Body of pancreas (tissue), 4 donors: ENCODE data around the gene AOX1.

Source experiments
- POLR2A ChIP-seq, 3 donors: fragments of 450-650 bp; IDR thresholded peaks; one replicate each; pipeline ENCODE4 v1.6.1; 2016; ENCODE audit warnings: antibody characterized with exemption in 3 of 3, mild to moderate bottlenecking in 2 of 3
- TF ChIP-seq, protein P1 (sequence below), 7 experiments: fragments of 450-650 bp in 4 of 7; fragments of 200-600 bp in 3 of 7; sonication (generic) in 3 of 7; IDR thresholded peaks; one replicate each; pipeline ENCODE4 v1.5.1; 2016 to 2019; ENCODE audit warnings: antibody characterized with exemption in 7 of 7

DNA sequence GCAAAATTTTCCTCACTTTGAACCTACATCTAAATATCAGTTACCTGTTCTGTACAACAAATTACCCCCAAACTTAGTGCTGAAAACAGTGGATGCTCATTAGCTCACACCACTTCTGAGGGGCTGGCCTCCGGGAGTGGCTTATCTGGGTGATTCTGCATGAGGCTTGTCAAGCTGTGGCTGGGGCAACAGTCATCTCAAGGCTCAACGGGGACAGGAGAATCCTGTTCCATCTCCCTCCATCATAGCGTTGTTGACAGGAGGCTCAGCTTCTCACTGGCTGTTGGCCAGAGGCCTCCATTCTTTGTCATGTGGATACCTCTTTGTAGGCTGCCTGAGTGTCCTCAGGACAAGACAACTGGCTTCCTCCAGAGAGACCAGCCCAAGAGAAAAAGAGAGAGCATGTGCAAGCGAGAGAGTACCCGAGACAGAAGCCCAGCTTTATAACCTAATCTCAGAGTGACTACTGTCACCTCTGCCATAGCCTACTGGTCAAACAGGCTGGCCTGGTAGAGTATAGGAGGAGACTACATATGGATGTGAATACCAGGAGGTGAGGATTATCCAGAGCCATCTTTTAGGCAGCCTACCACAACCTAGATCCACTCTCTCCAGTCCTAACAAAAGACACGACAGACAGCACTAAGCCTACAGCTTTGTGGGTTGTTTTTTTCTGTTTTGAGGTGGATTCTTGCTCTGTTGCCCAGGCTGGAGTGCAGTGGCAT lies 79.1 kb downstream of the AOX1 start:
- TF ChIP-seq, protein P1, sequence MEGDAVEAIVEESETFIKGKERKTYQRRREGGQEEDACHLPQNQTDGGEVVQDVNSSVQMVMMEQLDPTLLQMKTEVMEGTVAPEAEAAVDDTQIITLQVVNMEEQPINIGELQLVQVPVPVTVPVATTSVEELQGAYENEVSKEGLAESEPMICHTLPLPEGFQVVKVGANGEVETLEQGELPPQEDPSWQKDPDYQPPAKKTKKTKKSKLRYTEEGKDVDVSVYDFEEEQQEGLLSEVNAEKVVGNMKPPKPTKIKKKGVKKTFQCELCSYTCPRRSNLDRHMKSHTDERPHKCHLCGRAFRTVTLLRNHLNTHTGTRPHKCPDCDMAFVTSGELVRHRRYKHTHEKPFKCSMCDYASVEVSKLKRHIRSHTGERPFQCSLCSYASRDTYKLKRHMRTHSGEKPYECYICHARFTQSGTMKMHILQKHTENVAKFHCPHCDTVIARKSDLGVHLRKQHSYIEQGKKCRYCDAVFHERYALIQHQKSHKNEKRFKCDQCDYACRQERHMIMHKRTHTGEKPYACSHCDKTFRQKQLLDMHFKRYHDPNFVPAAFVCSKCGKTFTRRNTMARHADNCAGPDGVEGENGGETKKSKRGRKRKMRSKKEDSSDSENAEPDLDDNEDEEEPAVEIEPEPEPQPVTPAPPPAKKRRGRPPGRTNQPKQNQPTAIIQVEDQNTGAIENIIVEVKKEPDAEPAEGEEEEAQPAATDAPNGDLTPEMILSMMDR (IDR thresholded peaks at IDR 0.05) = no peak
- no peak for TF ChIP-seq POLR2A (IDR thresholded peaks at IDR 0.05)
